Panc1 (cell line): ENCODE data around the gene KCNJ5.

ENCODE experiments used
- CTCF ChIP-seq: fragments of 450-650 bp; IDR thresholded peaks from 2 replicates; pipeline ENCODE4 v1.5.1; 2017; ENCODE audit warnings: mild to moderate bottlenecking
- POLR2AphosphoS5 ChIP-seq: IDR thresholded peaks from 2 replicates; pipeline ENCODE4 v1.6.1; 2012; ENCODE audit warnings: mild to moderate bottlenecking, low read depth, low read length, moderate library complexity
- TCF7L2 ChIP-seq: IDR thresholded peaks from 2 replicates; pipeline ENCODE4 v1.6.1; 2011; ENCODE audit warnings: mild to moderate bottlenecking, low read depth, low read length, inconsistent platforms

GRCh38 chr11:128961645-128962044, 70.5 kb downstream of the KCNJ5 start:
- TF ChIP-seq CTCF = no peak
- no peak for TF ChIP-seq POLR2AphosphoS5
- no peak for TF ChIP-seq TCF7L2
